GM18951 (cell line): ENCODE results near the gene GGCT.

Source experiments
- POLR2A ChIP-seq: IDR thresholded peaks from 4 replicates; pipeline ENCODE4 v1.6.1; 2011; ENCODE audit warnings: mild to moderate bottlenecking; ENCODE audit not compliant: insufficient read length, insufficient read depth; ENCODE audit errors: extremely low read depth
- in situ Hi-C: fragments of 300-500 bp; cut with MboI; formaldehyde crosslinking; loops from one replicate; pipeline ENCODE4 v1.12.0; 2022; ENCODE audit warnings: low sequenced_read_pairs, mixed read lengths, inconsistent platforms; ENCODE audit not compliant: unreplicated experiment

GGCT gene

DNA sequence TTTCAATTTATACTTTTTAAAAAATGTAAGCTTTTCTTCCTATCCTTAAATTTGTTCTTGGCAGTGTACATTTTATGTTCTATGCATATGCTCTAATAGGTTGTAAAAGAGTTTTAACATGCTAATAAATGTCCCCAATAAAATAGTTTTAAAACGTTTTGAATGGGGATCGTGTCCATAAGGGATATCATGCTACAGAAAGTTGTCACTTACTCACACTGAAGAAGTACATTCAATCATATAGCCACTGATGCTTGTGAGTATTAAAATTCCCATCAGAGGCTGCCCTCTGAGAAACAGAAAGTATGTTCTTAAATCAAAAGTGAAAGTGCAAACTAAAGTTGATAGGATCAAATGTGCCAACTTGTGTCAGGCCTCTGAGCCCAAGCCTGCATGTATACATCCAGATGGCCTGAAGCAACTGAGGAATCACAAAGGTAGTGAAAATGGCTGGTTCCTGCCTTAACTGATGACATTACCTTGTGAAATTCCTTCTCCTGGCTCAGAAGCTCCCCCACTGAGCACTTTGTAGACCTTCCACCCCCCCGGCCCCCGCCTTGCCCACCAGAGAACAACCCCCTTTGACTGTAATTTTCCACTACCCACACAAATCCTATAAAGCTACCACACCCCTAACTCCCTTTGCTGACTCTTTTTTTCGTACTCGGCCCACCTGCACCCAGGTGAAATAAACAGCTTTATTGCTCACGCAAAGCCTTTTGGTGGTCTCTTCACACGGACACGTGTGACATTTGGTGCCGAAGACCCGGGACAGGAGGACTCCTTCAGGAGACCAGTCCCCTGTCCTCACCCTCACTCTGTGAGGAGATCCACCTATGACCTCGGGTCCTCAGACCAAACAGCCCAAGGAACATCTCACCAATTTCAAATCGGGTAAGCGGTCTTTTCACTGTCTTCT, 25.2 kb downstream of the GGCT start:
- no peak for TF ChIP-seq POLR2A
- in situ Hi-C loops: no loop called here

DNA sequence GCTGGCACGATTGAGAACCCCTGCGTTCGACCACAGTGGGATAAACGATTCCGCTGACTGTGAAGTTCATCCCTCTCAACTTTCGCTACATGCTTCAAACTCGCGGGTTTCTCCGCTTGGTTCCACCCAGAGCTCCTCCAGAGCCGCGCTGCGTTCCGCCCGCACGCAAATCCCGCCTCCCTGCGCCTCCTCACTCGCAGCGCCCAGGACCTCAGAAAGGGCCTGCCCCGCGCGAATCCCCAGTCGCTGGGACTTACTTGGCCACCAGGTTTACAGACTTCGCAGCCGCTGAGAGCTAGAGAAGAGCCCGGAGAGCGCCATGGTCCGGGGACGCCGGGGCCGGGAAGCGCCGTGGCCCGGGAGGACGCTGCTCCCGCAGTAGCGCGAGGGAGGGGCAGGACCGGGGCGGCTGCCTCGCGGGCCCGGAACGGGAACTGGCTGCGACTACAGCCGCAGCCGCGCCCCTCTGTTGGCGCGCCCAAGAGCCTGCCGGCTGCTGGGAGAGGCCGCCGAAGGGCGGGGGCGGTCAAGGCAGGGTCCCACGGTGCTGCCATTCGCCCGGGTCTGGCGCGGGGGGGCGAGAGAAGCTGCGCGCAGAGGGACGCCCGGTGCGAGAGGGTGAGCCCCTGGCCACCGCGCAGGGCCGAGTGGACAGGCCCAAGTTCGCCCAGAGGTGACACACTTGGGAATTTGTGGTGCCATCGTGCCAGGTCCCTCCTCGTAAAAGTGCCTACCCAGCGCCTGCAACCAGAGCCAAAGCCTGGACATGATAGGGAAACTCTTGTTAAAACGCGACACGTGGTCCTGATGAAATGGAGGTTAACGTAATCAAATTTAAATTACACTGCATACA, 26.1 kb downstream of the GGCT start, which contains the start of gene NOD1:
Gene NOD1 (minus strand): TSS at position 436 of the 853 bp plus-strand sequence. CDS start 21,863 bp downstream, outside the sequence.
- peak; percentile 86 for TF ChIP-seq POLR2A

DNA sequence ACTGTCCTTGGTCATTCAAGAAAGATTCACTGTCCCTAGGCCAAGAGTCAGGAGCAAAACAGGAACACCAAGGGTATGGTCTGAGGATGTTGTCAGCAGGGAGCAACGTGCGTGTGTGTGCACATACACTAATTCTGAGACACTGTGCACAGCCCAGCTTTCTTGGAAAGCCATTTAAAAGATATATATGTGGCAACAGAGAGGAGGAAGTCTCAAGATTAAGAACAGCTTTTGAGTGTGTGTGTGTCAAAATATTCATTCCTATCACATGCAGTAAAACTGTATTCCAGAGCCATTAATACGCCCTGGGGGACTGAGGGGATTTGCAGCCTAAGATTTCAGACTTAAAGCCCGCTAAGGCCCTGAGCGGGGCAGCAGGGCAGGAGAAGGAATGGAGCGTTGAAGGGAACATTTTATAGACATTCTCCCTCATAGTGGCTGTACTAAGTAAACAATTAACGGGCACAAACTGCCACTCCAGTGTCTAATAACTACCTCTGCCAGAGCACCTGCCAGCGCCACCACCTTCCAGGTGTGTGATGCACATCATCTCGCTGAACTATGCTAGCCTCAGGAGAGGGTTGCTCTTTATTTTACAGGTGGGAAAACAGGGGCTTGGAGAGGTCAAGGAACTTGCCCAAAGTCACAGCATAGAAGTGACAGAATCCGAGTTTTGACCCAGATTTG, 28.0 kb downstream of the GGCT start:
- no peak for TF ChIP-seq POLR2A
- in situ Hi-C loops: no loop called here

More for the DNA sequence above, 26.1 kb downstream of the GGCT start, which contains the start of gene NOD1:
- in situ Hi-C loops: no loop called here

DNA sequence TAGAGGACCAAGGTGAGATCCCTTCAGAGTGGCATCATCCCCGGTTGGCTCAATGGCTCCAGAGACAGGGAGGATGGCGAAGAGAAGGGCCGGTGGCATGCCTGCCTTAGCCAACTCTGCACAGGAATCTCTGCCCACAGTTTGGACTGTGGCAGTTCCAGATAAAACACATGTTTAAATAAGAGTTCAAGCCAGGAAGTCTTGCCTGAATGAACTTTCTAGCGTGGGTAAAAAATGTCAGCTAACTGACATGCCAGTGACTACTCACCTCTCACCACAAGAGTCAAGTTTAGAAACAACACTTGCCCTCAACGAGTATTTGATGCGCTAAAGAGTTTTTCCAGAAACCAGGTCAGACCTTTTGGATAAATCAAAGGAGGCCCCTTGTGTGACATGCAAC, 29.0 kb downstream of the GGCT start:
- no peak for TF ChIP-seq POLR2A
- in situ Hi-C loops: no loop called here

- in situ Hi-C loops: no loop called here
- no peak for TF ChIP-seq POLR2A
These were observed 29.7 kb downstream of the GGCT start for GRCh38 chr7:30474893-30475292.

DNA sequence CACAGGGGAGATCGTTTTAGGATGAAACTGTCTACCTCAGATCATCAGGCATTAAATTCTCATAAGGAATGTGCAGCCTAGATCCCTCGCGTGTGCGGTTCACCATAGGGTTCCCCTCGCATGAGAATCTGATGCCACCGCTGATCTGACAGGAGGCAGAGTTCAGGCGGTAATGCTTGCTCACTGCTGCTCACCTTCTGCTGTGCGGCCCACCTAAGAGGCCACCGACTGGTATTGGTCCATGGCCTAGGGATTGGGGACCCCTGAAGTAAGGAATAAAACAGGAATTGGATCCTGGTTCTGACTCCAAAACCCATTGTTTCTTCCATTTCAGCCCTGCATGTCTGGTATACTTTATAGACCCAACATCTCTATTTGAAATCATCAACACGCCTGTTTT, 30.1 kb downstream of the GGCT start:
- in situ Hi-C loops: no loop called here

GRCh38 chr7:30473903-30474302, 30.7 kb downstream of the GGCT start:
- no peak for TF ChIP-seq POLR2A
- in situ Hi-C loops: no loop called here

More for the DNA sequence above, 30.1 kb downstream of the GGCT start:
- no peak for TF ChIP-seq POLR2A

- in situ Hi-C loops: no loop called here
- TF ChIP-seq POLR2A: no peak
These were observed 31.5 kb downstream of the GGCT start for GRCh38 chr7:30472784-30473775.

- in situ Hi-C loops: no loop called here
- TF ChIP-seq POLR2A: no peak
These were observed 32.4 kb downstream of the GGCT start for GRCh38 chr7:30472081-30472783.

DNA sequence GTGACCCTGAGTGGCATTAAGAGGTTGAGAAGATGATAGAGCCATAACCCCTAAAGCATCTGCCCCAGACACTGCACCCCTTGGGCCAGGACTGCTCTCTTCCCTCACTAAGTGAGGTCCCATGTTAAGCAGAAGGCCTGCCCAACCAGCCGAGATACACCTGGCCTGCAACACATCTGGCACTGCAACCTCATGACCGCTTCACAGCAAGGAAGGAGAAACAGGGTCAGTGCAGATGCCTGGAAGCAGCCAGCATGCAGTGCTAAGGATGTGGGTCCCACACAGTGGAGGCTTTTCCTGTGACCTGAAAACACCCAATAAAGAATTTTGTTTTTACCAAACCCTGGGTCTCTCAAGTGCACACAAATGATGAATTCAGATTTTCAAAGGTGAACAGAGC, 33.4 kb downstream of the GGCT start:
- TF ChIP-seq POLR2A: no peak
- in situ Hi-C loops: no loop called here

- no peak for TF ChIP-seq POLR2A
- in situ Hi-C loops: no loop called here
These were observed 33.9 kb downstream of the GGCT start for GRCh38 chr7:30470771-30471170.
